Ammon's horn (tissue), 1 donor: ENCODE measurements around the gene NDUFA7.
"Not testable (repeated sequence)": the region's sequence is repeated elsewhere in the genome, so short reads cannot be mapped to it uniquely, and the experiment has no call there.

ENCODE experiments used
- DNase-seq: peaks from one replicate; pipeline ENCODE4 v3.0.0-alpha.2; 2016; ENCODE audit warnings: low spot score

NDUFA7 gene

GRCh38 chr19:8264248-8264647 is 56.9 kb downstream of the NDUFA7 start:
- not testable (repeated sequence) for DNase-seq

DNA sequence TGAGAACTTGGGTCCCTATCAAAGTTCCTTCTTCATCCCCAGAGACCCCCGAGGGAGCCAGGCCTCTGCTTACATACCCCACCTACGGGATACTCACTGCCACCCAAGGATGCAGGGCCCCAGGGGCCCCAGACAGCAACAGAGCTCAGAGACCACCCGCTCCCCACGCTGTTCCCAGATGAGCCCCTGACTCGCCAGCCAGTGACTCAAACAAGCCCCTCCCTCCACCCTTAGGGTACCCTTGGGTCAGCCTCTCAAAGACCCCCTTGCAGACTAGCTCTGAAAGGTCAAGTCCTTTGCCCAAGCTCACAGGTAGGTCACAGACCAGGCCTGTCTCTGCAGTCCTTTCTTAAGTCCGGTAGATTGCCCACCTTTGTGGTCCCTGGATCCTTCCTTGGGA is 58.7 kb downstream of the NDUFA7 start:
- DNase-seq, result no peak

GRCh38 chr19:8261881-8262280 is 59.3 kb downstream of the NDUFA7 start:
- no peak for DNase-seq

- no peak for DNase-seq
Measured at GRCh38 chr19:8261347-8261746, 59.8 kb downstream of the NDUFA7 start.
